Measurements from ENCODE around the gene TP53AIP1. TPM values are rescaled to one million over a fixed set of nuclear protein-coding genes. Genes with fewer than 3 reads are reported as not detected.

Gene TP53AIP1
- total and polyA plus RNA-seq, 10 of the 15 experiments (the other 5 are each of a cell fraction or from before 2014, with no cell fraction given): 0.01 TPM; not detected in 9

- no peak overlapping the region for H3K9ac ChIP-seq (ENCODE audit: control insufficient read depth, insufficient read depth, low read length)
- peaks cover 6% of the 10 kb centered on the region for H3K4me1 ChIP-seq (ENCODE audit: control insufficient read depth, insufficient read depth, low read length)
- H3K4me3 ChIP-seq: no peak overlapping the region
- no peaks in the 10 kb centered on the region for H3K9me3 ChIP-seq (replicated peaks; ENCODE audit: control insufficient read depth, insufficient read depth, low read length)
- peaks cover 0 to 7% of the 10 kb centered on the region in 2 experiments; a peak in 2 of 4 replicates for H3K27me3 ChIP-seq (replicated peaks in 1 of 2; ENCODE audit: control insufficient read depth in 2 of 2, insufficient read depth in 2 of 2, low read length in 1 of 2)
- H4K20me1 ChIP-seq (ENCODE audit: control insufficient read depth, insufficient read depth): no peaks in the 10 kb centered on the region
- CTCF ChIA-PET: no interaction called here
- no TSS peak for BruUV-seq (replicated peaks)
- H2AFZ ChIP-seq (ENCODE audit: control insufficient read depth, low read depth, low read length): no peak overlapping the region
- intact Hi-C loops (cut with micrococcal nuclease; ENCODE audit: unreplicated experiment): no loop called here
- in situ Hi-C loops (cut with MboI): no loop called here
- 55% methylated on average over 2 of the region's 2 CpGs for WGBS (ENCODE audit: insufficient coverage, insufficient replicate concordance, low lambda C conversion rate, missing lambda C conversion rate)
- FAIRE-seq: no peak
- SMC1A ChIA-PET (ENCODE audit: uncharacterized antibody, unreplicated experiment): no interaction called here
- H3K4me2 ChIP-seq (ENCODE audit: control insufficient read depth, insufficient read depth): no peak overlapping the region
- no peaks in the 10 kb centered on the region for H3K36me3 ChIP-seq (ENCODE audit: control insufficient read depth in 2 of 2, insufficient read depth in 2 of 2, low read length in 1 of 2)
- POLR2A ChIA-PET: no interaction called here
- RAD21 ChIA-PET (ENCODE audit: unreplicated experiment): no interaction called here
- H3K27ac ChIP-seq (ENCODE audit: control insufficient read depth, insufficient read depth): no peak overlapping the region
- DNase-seq (ENCODE audit: low read depth, low spot score): no peak
- TF ChIP-seq EED (IDR thresholded peaks at IDR 0.05; ENCODE audit: low read depth): no peak
- TF ChIP-seq POU2F2 (IDR thresholded peaks at IDR 0.05; ENCODE audit: borderline replicate concordance, low read depth, low read length): no peak
- no peak for TF ChIP-seq RB1 (IDR thresholded peaks at IDR 0.05; ENCODE audit: borderline replicate concordance)
- TF ChIP-seq CREM (IDR thresholded peaks at IDR 0.05; ENCODE audit: low read depth): no peak
- no peak for TF ChIP-seq CHD2 (IDR thresholded peaks at IDR 0.05; ENCODE audit: borderline replicate concordance, low read depth, low read length)
- no peak for TF ChIP-seq SMAD1 (IDR thresholded peaks at IDR 0.05; ENCODE audit: low read depth, partially characterized antibody)
- TF ChIP-seq PBX3 (IDR thresholded peaks at IDR 0.05; ENCODE audit: insufficient replicate concordance, low read depth, low read length): no peak
- TF ChIP-seq IRF3 (IDR thresholded peaks at IDR 0.05): no peak
- no peak for TF ChIP-seq SMAD5 (IDR thresholded peaks at IDR 0.05; ENCODE audit: low read depth)
- no peak for TF ChIP-seq ESRRA (IDR thresholded peaks at IDR 0.05; ENCODE audit: low read length)
- no peak for ATAC-seq
- H3K79me2 ChIP-seq (ENCODE audit: control insufficient read depth, insufficient read depth, low read length): no peaks in the 10 kb centered on the region
These were observed 46.3 kb downstream of the TP53AIP1 start for GRCh38 chr11:128896356-128896755.

Data from GM12878 (cell line).